RKO (cell line): ENCODE measurements around the gene TMEM203.
"Not testable (repeated sequence)": the region's sequence is repeated elsewhere in the genome, so short reads cannot be mapped to it uniquely, and the experiment has no call there.

Experiments
- DNase-seq: peaks from one replicate; pipeline ENCODE4 v3.0.0-alpha.2; 2016; ENCODE audit warnings: low spot score

Gene TMEM203, protein sequence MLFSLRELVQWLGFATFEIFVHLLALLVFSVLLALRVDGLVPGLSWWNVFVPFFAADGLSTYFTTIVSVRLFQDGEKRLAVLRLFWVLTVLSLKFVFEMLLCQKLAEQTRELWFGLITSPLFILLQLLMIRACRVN

DNA sequence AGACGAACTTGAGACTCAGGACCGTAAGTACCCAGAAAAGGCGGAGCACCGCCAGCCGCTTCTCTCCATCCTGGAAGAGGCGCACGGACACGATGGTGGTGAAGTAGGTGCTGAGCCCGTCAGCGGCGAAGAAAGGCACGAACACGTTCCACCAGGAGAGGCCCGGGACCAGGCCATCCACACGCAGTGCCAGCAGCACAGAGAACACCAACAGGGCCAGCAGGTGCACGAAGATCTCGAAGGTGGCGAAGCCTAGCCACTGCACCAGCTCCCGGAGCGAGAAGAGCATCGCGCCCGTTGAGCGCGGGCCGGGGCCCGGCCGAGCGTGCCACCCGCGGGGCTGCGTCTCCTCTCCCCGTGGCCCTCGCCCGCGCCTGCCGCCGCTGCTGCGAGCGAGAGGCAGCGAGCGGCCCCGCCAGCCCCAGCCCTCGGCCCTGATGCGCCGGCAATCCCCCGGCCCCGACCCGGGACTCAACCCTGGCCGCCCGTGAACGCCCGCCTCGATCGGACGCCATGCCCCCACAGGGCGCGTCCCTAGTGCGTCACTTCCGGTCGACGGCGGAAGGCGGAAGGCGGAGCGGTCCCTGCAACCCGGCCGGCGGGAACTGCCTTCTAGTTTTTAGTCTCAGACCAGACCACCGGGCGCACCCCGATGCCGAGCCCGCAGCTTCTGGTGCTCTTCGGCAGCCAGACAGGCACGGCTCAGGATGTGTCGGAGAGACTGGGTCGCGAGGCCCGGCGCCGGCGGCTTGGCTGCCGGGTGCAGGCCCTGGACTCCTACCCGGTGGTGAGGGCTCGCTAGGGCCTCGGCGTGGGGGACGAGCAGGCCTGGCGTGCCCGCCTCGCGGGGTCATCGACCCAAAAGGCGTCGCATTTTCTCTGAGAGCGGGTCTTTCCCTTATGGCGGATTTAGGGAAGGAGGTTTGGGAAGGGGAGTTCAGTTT is at the start of gene TMEM203, which contains the start of gene NDOR1:
TSS of gene TMEM203 (minus strand) at position 523 of the 944 bp plus-strand sequence. CDS start at position 289, 234 bp downstream.
TSS of gene NDOR1 (plus strand) at position 575 of the 944 bp plus-strand sequence. CDS start at position 653, 78 bp downstream.
- peak; percentile 93 for DNase-seq

GRCh38 chr9:137254624-137255447 is 49.4 kb upstream of the TMEM203 start, which contains the start of gene NELFB:
NELFB (plus strand) TSS chr9:137255327.
- DNase-seq, result peak; percentile 92

- DNase-seq, result no peak
Observed at GRCh38 chr9:137253717-137254623, 48.5 kb upstream of the TMEM203 start.

DNA sequence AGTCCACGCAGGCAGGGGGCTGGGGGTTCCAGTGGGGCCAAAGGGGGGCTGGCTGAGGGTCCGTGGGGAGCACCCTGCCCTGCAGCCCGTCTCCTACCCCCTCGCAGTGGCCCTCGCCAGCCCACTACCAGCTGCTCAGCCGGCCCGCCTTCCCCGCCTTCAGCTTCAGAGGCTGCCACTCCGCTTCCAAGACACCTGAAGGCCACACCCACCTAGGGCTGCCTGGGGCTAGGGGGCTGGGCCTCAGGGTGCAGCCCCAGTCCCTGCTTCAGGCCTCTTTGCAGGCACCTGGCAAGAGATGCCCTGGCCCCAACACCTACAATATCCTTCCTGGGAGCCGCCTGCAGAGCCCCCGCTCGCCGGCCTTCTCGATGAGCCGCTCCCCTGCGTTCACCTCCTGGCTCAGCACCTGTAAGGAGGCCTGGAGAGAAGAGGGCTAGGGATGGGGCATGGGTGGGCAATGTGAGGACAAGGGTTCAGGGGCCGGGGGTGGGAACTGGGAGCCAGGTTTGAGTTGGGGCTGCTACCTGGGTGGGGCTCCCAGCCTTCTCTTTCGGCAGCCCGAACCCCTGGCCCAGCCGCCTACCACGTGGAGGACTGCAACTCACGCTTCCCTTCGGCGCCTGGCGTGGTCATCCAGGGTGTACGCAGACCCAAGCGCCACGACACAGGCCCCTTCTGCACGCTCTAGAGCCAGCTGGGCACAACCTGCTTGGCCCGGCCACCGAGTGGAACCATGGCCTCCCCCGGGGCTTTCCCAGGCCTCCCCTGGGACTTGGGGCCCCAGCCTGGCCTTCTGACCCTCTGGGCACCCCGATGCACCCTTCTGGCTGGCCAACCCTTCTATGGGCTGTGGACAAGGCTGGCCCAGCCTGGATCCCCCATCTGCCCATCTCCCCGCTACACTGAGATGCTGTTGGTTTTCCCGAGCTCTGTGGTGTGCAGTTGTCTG is 47.4 kb upstream of the TMEM203 start:
- DNase-seq, result no peak

DNA sequence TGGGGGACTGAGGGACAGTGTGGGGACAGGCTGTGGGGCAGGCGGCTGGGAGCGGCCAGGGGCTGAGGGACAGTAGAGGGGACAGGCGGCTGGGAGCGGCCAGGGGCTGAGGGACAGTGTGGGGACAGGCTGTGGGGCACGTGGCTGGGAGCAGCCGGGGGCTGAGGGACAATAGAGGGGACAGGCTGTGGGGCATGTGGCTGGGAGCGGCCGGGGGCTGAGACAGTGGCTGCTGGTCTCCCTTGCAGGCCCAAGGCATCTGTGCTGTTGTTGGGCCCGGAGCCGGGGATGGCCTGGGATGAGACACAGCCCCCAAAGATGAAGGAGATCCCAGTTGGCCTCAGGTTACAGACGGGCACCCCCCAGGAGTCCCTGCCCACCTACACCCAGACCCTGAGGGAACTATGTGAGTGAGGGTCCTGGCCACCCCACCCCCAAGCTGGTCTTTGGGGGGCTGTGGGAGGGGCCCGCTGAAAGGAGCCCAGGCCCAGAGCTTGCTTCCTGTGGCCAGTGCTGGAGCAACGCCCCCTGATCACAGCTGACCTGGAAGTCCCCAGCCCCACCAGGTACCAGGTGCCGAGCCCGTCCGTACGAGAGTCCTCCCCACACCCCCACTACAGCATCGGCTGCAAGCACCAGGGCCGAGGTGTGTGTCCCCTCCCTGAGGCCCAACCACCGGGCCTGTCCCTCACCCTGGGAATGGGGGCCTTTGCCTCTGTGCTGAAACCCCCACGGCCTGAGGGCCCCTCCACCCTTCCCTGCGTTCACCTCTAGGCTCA is 46.2 kb upstream of the TMEM203 start:
- DNase-seq, result no peak

DNA sequence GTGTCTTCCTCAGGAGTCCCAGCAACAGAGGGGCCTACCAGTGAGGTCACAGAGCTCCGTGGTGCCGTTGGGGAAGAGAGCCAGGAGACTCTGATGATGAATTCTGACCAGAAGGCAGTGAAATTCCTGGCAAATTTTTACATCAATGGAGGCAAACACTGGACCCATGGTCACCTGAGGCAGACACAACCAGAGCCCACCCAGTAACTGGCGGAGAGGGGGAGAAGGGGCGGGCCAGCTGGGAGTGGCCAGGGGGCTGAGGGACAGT is 45.7 kb upstream of the TMEM203 start, which contains the start of gene STPG3:
TSS of gene STPG3 (plus strand) at position 93 of the 268 bp plus-strand sequence. CDS start at position 94, 1 bp downstream.
- DNase-seq, result no peak

DNA sequence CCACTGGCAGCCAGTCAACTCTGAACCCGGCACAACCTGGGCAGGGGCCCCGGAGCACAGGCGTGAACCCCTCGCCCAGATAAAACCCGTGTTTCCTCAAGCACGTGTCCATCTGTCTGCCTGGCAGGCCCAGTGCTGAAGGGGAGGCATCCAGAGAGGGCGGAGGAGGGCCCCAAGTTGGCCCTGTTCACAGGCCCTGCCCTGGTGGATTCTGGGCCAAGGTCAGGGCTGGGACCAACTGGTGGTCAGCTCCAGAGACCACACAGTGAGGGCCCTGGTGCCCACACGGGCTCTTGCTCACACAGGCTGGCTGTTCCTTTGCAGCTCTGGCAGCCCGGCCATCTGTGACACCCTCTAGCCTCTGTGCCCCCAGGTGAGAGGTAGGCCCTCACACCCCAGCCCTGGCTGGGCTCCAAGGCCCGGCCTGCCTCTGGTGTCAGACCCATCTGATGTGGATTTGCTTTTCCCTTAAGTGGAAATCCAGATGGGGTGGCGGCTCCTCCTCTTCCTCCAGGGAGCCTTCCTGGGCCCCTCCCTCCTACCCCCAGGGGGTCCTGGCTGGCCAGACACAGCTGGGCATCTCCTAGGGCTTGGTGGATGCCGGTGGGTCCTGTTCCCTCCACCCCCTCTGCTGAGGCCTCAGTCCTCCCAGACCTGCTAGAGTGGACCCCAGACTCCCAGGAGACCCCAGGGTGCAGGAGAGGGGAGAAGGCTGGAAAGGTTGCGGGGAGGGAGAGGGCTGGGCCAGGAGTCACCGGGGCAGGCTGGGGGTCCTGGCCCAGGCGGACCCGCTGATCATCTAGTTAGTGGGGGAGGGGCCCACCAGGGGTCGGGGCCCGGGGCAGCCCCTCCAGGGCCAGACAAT is 45.1 kb upstream of the TMEM203 start:
- no peak for DNase-seq

- DNase-seq, result no peak
Observed at GRCh38 chr9:137247916-137248175, 42.4 kb upstream of the TMEM203 start.

DNA sequence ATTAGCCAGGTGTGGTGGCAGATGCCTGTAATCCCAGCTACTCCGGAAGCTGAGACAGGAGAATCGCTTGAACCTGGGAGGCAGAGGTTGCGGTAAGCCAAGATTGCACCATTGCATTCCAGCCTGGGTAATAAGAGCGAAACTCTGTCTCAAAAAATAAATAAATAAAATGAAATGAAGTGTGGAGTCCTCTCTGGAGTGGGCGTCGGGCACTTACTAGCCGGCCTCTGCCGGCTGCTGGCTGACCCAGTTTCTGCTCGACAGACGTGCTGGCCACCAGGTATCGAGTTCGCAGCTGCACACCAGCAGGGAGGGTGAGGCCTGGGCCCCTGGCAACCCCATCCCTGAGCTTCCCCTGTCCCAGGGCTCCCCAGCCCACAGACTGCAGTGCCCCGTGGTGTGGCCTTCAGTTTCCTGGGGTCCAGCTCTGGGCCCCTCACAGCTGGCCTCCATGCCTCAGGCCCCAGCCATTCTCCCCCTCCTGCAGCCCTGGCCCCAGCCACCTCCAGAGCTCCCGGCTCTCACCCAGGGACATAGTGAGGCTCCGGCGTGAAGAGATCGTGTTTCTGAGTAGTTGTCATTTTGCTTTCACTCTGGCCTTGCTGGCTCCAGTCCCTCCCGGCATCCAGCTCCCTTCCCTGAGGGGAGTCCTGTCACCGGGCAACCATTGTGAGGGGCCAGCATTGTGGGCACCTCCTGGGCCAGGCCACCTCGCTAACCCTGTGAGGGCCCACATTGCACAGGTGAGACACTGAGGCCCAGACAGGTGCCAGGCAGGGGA is 41.9 kb upstream of the TMEM203 start:
- DNase-seq, result no peak

- DNase-seq, result no peak
Observed at GRCh38 chr9:137245450-137246421, 40.3 kb upstream of the TMEM203 start.

DNA sequence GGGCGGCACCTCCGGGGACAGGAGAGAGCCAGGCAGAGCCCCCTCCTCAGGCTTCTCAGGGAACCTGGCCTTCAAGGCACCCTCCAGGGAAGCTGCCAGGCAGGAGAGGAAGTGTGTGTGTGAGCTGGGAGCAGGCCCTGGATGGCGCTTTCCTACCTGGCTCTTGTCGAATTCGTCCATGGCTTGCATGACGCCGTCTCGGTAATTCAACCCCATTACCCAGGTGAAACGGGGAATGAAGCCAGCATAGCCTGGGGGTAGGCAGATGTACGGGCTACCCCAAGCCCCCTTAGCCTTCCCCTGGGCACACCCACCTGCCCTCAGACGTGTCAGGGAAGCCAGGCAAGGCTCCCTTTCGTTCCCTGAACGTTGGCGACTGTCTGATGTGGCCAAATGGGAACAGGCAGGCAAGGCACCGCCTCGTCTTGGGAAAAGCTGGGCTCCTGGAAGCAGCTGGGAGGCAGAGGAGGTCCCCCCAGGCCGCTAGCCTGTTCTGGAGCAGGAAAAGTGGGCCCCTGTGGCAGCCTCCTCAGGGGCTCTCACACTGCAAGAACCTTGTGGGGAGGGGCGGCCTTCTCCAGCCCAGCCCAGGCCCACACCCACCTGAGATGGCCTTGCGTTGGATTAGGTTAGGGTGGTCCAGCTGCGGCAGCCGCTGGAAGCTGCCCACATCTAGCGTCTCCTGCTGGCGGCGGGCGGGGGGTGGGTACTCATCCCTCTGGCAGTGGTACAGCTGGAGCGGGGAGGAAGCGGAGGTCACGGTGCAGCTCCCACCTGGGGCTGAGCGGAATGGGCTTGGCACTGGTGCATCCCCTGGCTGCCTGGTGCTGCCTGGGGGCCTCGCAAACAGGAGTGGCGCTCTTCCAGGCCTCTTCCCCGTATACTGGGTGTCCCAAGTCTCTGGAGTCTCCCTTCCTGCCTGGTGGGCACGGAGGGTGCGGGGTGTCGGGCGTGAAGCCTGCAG is 39.3 kb upstream of the TMEM203 start:
- DNase-seq, result no peak

- DNase-seq, result peak; percentile 68
Observed at GRCh38 chr9:137243626-137244485, 38.4 kb upstream of the TMEM203 start.

DNA sequence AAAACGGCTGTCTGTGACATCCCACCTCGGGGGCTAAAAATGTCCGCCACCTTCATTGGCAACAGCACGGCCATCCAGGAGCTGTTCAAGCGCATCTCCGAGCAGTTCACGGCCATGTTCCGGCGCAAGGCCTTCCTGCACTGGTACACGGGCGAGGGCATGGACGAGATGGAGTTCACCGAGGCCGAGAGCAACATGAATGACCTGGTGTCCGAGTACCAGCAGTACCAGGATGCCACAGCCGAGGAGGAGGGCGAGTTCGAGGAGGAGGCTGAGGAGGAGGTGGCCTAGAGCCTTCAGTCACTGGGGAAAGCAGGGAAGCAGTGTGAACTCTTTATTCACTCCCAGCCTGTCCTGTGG is 37.8 kb upstream of the TMEM203 start:
- not testable (repeated sequence) for DNase-seq
